HPDE6-E6E7 (cell line): Measurements from ENCODE around the gene SLC25A22.

Source experiments
- DNase-seq: peaks from one replicate; pipeline ENCODE4 v3.0.0; 2011; ENCODE audit warnings: missing footprints; ENCODE audit errors: extremely low spot score

Gene SLC25A22

DNA sequence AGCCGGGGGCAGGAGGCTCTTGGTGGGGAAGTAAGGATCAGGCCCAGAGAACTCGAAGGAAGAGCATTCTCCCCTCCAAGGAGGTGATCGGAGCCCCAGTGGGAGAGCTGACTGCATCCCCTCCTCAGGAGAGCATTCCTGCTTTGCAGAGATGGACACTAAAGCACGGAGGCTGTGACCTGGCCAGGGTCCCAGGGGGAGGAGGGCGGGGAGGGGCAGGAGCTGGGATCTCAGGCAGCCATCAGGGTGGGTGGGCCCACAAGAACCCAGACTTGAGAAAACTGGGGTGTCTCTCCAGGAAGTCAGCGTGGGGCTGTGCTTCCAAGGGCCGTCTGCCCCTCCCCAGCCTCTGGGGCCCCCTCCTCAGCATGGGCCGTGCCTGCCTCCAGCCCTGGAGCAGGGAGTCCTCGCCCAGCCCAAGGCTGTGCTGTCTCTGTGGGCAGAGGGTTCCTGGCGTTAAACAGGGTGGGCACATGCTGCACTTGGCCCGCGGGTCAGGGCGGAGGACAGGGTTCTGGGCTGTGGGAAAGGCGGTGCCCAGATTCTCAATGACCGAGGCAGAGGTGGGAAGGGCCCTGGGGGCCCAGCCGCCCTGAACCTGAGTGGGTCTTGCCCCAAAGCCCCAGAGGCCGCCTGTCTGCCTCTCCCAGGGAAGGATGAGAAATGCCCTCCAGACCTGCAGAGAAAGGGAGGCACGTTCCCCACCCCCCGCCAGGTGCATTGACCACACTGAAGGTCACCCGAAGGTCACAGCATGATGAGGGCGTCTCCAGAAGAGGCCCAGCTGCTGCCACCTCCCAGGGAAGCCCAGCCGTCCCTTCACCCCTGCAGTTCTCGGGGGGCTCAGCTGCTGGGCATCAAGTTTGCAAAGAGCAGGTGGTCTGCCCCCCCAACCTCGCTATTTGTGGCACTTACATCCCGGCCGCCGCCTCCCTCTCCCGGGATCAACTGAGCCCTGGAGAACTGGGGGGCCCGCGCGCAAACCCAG is 8.8 kb downstream of the SLC25A22 start:
- no peak for DNase-seq

DNA sequence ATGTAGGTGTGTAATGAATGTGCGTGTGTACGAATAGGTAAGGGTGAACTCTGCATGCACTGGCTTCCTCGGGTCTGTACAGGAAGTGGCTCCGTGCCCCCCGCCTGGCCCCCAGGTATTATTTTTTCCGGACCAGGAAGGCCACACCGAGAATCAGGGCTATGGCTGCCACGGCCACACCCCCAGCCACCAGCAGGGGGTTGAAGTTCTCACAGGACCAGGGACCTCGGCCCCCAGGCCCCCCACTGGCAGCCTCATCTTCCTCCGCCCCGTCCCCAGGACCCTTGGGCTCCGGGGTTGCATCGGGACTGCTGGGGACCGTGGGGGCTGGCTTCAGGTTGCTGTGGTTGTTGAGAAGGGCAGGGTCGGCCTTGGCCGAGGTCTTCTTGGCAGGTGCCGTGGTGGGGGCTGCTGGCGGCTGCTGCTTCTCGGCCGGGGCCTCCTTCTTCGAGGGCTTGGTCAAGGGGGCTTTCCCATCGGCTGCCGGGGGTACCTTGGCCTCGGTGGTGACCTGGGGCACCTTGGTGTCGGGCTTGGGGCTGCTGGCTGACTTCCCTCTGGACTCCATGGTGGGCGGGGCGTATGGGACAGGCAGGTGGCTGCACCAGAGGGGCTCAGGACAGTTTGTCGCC is 10.0 kb downstream of the SLC25A22 start:
- no peak for DNase-seq

DNA sequence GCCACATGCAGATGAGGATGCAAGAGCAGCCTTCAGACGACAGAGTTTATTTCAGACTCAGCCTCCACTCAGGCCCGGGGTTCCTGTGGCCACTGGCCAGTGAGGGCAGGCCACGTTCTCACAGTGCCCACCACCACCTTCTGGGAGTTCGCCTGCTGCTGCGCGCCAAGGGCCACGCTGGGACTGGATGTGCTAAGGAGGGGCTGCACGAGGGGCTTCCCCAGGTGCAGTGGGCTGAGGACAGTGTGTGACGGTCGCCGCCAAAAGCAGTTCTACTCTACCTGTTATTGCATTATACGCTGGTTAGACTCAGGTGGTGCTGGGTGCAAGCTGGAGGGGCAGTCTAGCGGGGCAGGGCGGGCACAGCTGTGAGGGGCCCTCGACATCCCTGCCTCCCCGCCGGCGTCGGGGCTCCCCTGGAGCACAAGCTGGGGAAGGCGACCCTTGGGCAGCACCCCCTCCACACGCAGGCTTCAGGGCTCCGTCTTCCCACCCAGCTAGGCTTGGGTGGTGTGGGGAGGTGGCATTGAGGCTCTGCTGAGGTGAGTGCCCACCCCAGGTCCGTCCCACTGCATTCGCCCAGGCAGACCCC is 10.9 kb downstream of the SLC25A22 start:
- DNase-seq, result no peak

DNA sequence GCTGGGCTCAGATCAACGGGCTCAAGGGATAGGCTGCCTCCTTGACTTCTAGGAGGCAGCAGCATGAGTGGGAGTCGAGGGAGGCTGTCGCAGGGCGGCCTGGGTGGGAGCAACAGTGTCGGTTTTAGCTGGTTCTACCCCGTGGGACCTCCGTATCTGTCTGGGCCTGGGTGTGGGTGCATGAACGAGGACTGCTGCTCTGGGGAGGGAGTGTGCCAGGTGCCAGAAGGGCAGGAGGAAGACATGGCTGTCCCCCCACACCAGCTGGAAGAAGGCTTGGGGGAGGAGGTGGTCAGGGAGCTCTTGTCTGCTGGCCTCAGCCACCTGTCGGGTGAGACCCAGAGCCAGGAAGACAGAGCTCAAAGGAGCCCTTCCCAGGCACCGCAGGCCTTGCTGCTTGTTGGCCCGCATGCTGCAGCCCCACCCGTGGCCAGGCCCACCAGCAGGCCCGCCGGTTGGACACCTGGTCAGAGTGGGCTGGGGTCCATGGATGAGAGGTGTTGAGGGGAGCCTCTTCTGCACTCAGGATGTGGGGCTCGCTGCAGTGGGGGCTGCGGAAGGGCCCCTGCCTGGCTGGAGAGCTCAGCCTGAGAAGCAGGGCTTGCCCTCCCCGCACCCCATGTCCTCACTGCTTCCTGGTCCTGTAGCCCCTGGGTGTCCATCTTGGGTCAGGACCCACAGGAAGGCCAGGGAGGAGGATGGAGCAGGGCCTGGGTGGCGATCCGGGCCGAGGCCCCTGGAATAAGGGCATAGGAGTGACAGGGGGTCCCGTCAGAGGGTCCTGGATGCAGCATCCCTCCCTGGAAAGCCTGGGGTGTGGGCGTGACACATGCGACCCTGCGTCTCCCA is 11.6 kb downstream of the SLC25A22 start:
- no peak for DNase-seq

DNA sequence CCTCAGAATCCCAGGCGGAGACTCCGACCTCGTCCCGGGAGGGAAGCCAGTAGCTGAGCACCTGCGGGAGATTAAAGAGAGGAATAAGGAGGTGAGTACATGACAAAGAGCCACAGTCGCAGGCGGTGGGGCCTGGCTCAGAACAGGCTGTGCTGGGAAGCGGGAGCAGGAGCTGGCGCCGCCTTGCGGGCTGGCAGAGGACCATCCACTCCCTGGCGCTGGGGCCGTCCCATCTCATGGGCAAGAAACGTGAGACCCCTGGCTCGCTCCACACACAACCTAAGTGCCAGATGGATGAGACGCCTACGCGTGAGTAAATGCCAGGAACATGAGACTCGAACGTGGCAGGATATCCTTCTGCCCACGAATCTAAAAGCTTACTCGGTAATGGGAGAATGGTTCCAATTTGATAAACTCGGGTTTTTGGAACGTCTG is 14.5 kb downstream of the SLC25A22 start:
- DNase-seq, result no peak

DNA sequence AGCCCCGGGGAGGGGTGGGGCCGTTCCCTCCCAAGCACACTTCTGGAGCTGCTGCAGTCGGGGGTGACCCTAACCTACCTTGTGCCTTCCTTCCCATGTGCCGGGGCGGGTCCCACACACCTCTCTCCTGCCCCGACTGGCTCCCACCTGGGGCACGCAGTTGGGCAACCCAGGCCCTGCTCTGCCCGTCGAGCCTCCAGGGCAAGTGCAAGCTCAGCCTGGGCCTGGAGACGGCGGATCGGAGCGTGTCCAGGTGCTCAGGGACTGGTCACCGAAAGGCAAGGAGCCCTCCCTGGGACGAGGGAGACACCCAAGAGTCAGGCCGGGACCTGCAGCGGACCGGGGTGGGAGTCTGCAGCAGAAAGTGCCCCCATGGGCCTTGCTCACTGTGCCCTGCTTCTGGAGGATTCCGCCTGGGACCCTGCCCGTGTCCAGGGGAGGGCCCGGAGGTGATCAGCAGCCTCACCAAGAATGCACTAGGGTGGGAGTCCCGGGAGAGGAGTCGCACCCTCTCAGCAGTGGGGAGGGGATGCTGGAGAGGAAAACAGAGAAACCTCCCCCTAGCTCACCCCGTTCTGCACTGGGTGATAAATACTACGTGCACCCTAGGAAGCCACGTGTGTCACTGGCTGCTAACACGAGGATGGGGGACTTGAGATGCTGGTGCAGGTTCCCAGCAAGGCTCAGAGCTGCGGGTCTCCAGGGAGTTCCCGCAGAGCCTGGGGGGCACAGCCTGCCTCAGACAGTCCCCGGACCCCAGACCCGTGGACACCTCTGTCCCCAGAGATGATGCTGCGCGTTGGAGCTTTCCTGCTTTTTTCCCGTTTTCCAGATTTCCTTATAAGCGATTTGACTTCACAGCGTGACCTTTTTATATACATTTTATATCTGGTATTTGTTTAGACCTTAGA is 15.6 kb downstream of the SLC25A22 start:
- DNase-seq, result no peak

DNA sequence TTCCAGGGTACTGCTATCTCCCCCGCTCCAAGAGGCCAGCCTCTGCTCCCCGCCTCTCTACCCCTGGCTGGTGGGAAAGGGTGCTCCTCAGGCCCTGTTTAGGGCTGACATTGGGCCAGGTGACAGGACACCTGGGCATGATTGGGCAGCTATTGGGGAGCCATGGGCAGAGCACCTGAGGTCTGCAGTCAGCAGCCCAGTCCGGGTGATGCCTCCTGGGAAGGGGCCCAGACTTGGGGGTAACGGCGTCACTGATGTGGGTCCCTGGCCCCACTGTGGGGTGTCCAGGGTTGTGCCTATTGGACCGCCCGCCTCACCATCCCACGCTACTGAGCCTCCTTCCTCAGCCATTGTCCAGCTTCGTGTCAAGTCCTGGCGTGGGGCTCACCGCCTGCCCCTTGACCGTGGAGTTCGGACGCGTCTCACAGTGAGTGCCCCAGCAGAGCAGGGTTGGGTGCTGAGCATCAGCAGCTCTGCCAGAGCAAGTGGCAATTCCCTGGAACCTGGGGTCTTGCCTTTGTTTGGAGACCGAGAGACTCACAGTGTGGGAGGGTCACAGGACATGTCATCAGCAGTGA is 18.0 kb downstream of the SLC25A22 start:
- DNase-seq, result no peak

DNA sequence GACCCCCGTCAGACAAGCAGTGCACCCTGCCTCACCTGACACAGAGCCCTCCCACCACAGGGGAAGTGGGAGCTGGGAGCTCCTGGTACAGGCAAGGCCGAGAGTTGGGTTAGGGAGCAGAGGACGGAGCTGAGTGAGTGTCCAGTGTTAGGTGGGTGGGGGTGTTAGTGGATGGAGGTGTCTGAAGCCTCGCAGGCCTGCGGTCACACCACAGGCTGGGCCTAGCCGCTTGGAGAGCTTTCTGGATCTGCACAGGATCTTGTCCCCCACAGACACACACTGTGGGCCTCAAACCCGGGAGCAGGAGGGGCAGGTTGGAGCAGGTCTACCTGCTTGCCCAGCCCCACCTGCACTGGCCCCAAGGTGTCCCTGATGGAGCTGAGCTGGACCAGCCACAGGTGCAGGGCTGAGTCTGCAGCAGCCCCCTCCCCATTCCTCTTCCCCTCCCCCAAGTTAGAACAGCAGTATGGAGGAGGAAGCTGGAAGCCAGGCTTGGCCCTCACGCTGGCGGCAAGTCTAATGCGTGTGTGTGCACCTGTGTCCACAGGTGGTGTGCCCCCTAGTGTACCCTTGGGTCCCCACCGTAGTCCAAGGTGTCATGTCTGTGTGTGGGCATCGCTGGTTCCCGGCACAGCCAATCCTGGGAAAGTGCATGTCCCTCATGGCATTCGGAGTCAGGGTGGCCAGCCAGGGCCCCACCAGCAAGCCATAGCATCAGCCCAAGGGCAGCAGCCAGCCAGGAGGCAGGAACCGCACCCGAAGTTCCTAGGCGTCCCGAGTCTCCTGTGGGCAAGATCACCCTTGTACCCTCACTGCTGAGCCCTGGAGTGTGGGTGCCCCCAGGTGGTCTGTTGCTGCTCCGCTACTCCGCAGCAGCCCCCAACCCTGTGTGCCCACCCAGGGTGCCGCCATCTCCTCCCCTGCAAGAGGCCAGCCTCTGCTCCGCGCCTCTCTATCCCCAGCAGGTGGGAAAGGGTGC is 18.8 kb downstream of the SLC25A22 start:
- DNase-seq, result no peak

DNA sequence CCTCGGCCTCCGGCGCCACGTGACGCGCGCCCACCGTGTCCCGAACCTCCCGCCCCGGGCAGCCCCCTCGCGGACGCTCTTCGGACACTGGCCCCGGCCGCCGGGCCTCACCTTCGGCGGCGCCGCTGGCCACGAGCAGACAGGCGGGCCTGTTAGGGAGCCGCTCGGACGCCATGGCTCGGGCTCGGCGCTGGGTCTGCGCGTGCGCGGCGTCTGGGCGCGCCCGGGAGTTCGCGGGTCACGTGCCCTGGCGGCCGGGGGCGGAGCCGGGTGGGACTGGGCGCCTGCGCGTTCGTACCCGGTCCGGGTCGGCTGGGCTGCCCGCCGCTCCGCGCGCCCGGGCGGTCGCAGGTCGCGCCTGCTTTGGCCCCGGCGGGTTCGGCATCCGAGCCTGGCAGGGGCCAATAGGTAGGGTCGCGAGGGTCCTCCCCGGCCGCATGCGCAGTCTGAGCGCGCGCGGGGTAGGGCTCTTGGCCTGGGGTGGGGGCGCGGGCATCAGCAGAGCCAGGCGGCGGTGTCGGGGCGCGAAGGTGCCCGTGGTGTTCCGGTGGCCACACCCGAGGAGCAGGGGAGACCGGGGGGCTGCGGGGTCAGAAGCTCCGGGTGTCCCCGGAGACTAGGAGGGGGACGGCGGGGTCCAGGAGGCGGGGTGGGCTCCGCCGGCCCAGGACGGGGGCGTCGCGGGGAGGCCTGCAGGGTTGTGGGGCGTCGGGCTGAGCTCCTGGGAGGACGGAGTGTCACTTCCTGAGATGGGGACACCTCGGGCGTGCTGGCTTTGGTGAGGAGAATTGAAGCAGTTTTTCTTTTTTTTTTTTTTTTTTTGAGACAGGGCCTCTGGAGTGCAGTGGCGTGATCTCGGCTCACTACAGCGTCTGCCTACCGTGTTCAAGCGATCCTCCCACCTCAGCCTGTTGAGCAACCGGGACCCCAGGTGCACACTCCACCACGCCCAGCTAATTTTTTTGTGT is 20.5 kb downstream of the SLC25A22 start, which contains the start of gene GATD1:
GATD1 (minus strand) TSS at position 200 of the 968 bp plus-strand sequence; CDS start at position 175, 25 bp downstream.
- peak; percentile 91 for DNase-seq

DNA sequence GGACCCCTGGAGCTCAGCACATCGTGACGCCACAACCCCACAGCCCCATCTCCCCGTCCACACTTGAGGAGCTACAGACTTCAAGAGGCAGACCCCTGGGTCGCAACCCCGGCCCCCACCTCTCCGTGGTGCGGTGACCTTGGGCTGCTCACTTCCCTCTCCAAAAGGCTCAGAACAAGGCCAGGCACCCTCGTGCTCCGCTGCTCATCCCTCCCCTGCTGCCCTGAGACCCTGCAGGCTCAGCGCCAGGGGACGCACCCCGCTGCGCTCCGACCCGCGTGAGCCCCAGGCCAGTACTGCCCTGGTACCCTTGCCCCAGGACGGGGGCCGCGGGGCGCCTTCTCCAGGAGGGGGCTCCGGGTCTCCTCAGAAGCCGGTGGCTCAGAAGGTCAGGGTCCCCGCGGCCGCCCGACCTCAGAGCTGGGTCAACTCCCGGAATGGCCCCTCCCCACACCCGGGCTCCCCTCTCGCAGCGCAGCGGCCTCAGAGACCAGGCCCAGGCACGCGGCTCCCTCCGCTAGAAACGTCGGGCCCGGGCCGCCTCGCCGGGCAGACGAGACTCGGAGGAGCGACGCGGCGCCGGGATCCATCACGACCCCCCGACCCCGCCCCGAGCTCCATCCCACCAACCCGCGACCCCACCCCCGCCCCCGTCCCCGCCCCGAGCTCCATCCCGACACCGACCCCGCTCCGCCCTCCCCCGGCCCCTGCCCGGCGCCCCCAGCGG is 21.4 kb downstream of the SLC25A22 start:
- no peak for DNase-seq

DNA sequence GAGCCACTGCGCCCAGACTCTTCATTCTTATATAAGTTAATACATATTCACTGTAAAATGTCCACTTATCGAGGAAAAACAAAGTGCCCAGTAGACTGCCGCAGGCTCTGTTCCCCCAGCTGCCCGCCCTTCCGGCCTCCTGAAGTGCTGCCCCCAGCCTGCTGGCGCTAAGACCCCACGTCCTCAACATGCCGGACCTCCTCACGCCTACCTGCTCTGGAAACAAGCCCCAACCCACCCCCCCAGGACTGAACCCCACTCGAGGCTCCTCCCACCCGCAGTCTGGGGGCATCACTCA is 21.9 kb downstream of the SLC25A22 start:
- DNase-seq, result no peak

DNA sequence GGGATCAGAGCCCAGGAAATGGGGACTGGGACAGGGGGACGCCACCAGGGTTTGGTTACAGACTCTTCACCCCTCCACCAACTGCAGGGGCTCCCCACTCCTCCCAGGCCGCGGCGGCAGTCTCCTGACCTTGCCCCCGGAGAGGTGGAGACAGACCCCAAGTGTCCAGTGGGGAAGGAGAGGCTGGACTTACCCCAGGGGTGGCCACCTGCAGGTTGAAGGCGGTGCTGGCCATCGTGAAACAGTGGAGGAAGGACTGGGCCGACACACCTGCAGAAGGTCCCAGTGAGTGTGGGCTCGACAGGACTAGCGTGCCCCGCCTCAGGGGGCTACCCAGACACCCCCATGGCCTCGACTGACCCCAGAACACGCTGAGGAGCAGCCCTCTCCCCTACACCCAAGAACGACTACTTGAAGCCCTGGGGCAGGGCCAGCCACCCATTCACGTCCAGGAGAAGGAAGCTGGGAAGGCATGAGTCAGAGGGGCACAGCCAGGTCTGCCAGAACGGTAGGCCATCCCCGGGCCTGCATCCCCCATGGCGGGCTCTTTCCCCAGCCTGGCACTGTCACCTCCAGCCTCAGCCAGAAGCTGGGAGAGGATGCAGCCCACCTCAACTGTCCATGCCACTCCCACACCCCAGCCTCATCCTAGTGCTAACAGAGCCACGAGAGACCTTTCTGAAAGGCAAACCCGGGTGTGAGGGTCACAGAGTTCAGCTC is 23.0 kb downstream of the SLC25A22 start:
- peak; percentile 71 for DNase-seq

DNA sequence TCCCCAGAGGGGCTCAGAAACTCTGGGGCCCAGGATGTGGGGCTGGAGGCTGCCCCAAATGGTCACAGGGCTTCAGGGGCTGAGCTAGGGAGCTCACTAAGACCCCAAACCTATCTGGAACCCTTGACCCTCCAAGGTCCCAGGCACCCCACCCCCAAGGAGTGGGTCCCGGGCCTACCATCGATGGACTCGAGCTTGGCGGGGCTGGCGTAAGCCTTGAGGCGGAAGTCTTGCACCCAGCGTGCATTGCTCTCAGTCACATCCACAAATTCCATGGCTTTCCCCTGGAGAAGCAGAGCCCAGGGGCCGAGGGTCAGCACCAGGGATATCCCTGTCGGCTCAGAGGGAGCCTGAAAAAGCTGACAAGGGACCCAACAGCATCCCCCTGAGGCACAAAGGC is 24.3 kb downstream of the SLC25A22 start:
- DNase-seq, result no peak

DNA sequence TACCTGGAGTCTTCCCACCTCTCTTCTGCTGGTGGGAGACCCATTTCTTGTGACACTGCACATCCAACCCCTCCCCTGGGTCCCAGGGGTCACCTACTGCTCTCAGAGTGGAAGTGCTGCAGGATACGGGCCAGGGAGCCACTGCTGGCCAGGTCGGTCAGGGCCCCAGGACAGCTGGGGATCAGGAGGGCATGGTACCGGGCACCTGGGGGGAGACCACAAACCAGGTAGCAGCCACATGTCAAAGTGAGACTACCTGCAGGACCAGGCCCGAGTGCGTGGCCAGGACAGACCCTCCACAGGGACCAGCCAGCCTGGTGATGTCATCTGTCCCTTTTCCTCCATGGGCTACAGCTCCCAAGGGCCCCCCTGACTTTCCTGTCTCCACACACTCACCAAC is 24.7 kb downstream of the SLC25A22 start:
- no peak for DNase-seq

DNA sequence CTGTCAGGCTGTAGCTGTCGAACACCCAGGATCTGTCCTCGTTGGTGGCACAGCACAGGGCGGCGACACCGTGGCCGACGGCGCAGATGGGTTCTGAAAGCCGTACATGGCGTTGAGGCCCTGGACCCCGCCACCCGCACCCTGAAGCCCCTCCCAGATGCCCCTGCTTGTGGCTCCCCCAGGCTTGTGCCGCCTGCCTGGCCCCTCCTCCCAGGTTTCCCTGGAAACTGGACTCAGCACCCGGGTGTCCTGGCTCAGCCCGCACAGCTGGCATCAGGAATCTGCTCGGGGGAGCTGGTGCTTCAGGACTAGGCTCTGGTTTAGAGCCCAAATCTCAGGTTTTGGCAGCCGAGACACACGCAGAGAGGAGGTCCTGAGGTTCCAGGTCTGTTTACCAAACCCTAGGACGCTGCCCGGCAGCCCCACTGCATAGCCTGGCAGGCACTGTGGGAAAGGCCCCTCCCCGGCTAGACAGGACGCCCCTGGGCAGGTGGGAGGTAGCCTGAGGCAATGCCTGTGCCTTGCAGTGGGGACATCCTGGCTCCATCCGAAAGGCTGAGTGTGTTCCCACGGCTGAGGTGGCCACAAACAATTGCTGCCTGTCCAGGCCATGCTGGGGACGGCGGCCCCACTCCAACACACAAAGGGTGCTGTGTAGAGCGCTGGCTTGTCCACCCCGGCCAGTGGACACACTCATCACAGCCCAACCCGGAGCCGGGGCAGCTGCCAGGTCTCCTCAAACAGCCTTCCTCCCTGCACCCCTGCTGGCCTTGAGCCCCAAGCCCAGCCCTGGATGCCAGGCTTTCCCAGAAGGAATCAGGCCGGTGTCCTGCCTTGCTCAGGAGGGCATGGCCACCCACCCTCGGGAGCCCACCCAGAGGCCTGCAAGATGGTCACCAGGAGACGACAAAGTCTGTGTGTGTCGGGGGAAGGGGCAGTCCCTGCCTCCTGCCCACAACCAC is 25.4 kb downstream of the SLC25A22 start:
- no peak for DNase-seq
